HG03045 (cell line): ENCODE measurements around the gene MDM2.
"Not testable (repeated sequence)": the region's sequence is repeated elsewhere in the genome, so short reads cannot be mapped to it uniquely, and the experiment has no call there.

Experiments
- ATAC-seq: cut with Tn5 transposase; IDR thresholded peaks from one replicate; pipeline ENCODE4 v1.9.1; 2021; ENCODE audit warnings: mild to moderate bottlenecking, moderate library complexity; ENCODE audit not compliant: unreplicated experiment

Gene MDM2

GRCh38 chr12:68824597-68825250 is 16.7 kb downstream of the MDM2 start:
- ATAC-seq: no peak

- no peak for ATAC-seq
These were observed 17.7 kb downstream of the MDM2 start for GRCh38 chr12:68825569-68826217.

GRCh38 chr12:68827895-68828671 is 20.1 kb downstream of the MDM2 start:
- no peak for ATAC-seq

- no peak for ATAC-seq
These were observed 20.7 kb downstream of the MDM2 start for GRCh38 chr12:68828672-68829068.

GRCh38 chr12:68831272-68831671 is 23.3 kb downstream of the MDM2 start:
- no peak for ATAC-seq

- ATAC-seq: no peak
These were observed 23.9 kb downstream of the MDM2 start for GRCh38 chr12:68831751-68832503.

GRCh38 chr12:68832504-68832867 is 24.5 kb downstream of the MDM2 start:
- no peak for ATAC-seq

GRCh38 chr12:68833508-68833907 is 25.5 kb downstream of the MDM2 start:
- no peak for ATAC-seq

GRCh38 chr12:68835333-68835908 is 27.4 kb downstream of the MDM2 start:
- ATAC-seq: no peak

- ATAC-seq: no peak
These were observed 29.2 kb downstream of the MDM2 start for GRCh38 chr12:68837215-68837614.

- no peak for ATAC-seq
These were observed 30.3 kb downstream of the MDM2 start for GRCh38 chr12:68838046-68838886.

GRCh38 chr12:68839183-68840147 is 31.5 kb downstream of the MDM2 start:
- ATAC-seq: no peak

GRCh38 chr12:68841175-68841574 is 33.2 kb downstream of the MDM2 start:
- ATAC-seq: not testable (repeated sequence)

- no peak for ATAC-seq
These were observed 33.7 kb downstream of the MDM2 start for GRCh38 chr12:68841717-68842116.

GRCh38 chr12:68842123-68842522 is 34.1 kb downstream of the MDM2 start:
- ATAC-seq: no peak

- no peak for ATAC-seq
These were observed 35.0 kb downstream of the MDM2 start for GRCh38 chr12:68842784-68843567.

GRCh38 chr12:68844318-68844745 is 36.4 kb downstream of the MDM2 start:
- ATAC-seq: no peak
